ENCODE measurements around the gene UBXN11. TPM values are rescaled to one million over a fixed set of nuclear protein-coding genes. Genes with fewer than 3 reads are reported as not detected.

The UBXN11 gene
- total RNA-seq, 1 donor from 2014 or later, result 12.8 TPM

DNA sequence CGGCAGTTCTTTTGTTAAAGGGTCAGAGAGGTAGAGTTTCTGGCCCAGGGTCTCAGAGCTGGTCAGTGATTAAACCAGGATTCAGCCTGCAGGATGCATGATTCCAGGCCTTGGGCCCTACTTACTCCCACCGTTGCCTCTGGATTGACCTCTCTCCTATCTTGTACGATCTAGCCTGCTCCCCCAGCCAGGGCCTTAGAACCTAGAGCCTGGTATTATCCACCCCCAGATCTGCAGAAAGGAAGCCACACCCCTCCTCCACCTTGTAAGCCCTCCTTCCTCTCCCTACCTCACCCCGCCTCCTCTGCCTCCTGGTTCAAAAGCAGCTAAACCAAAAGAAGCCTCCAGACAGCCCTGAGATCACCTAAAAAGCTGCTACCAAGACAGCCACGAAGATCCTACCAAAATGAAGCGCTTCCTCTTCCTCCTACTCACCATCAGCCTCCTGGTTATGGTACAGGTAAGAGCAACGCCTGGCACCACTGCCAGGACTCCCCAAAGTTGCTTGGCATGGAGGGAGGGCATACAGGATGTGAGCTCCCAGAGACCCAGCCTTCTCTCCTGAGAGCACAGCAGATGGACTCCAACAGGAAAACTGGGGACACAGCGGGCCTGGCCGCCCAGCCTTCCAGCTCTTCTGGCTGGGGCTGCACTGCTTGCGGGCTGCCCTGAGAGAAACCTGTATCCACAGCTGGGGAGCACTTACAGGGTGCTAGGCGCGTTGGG lies 11.3 kb upstream of the UBXN11 start, which contains the start of gene CD52:
CD52 (plus strand) TSS at position 347 of the 726 bp plus-strand sequence; CDS start at position 407, 60 bp downstream.
- peaks cover 3% of the 10 kb centered on the region for H3K36me3 Mint-ChIP-seq (ENCODE audit: low read depth, unreplicated experiment)
- H3K9me3 Mint-ChIP-seq (ENCODE audit: unreplicated experiment), result no peaks in the 10 kb centered on the region
- H3K4me3 Mint-ChIP-seq (ENCODE audit: unreplicated experiment), result no peak within 1 kb of the TSS
- H3K79me2 ChIP-seq (ENCODE audit: insufficient read depth, low read length), result no peaks in the 10 kb centered on the region
- H3K4me2 ChIP-seq (ENCODE audit: low read length), result no peak within 1 kb of the TSS
- no peak within 1 kb of the TSS for H3K27ac Mint-ChIP-seq (ENCODE audit: unreplicated experiment)
- no peak for DNase-seq (ENCODE audit: low read depth)
- H4K20me1 ChIP-seq (ENCODE audit: insufficient read depth, low read length), result no peaks in the 10 kb centered on the region
- H3K9ac ChIP-seq (ENCODE audit: low read length), result no peak within 1 kb of the TSS
- H3K4me1 Mint-ChIP-seq (ENCODE audit: low read depth, unreplicated experiment), result peaks cover 7% of the 10 kb centered on the region
- H2AFZ ChIP-seq (ENCODE audit: low read depth, low read length), result no peak within 1 kb of the TSS
- no peak within 1 kb of the TSS for H3K4me3 ChIP-seq (ENCODE audit: insufficient read depth, low read depth, low read length)
- H3K36me3 ChIP-seq (ENCODE audit: insufficient read depth, low read length), result no peaks in the 10 kb centered on the region
- no peak for FAIRE-seq
- TF ChIP-seq, protein P1, sequence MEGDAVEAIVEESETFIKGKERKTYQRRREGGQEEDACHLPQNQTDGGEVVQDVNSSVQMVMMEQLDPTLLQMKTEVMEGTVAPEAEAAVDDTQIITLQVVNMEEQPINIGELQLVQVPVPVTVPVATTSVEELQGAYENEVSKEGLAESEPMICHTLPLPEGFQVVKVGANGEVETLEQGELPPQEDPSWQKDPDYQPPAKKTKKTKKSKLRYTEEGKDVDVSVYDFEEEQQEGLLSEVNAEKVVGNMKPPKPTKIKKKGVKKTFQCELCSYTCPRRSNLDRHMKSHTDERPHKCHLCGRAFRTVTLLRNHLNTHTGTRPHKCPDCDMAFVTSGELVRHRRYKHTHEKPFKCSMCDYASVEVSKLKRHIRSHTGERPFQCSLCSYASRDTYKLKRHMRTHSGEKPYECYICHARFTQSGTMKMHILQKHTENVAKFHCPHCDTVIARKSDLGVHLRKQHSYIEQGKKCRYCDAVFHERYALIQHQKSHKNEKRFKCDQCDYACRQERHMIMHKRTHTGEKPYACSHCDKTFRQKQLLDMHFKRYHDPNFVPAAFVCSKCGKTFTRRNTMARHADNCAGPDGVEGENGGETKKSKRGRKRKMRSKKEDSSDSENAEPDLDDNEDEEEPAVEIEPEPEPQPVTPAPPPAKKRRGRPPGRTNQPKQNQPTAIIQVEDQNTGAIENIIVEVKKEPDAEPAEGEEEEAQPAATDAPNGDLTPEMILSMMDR (IDR thresholded peaks at IDR 0.05; ENCODE audit: insufficient read depth, low read depth, low read length), result no peak
- no peak for TF ChIP-seq EZH2 (IDR thresholded peaks at IDR 0.05; ENCODE audit: insufficient read depth, low read length)
- no peak within 1 kb of the TSS for H3K27ac ChIP-seq (ENCODE audit: low read depth, low read length)
- H3K9me3 ChIP-seq (ENCODE audit: insufficient read depth, low read depth, low read length), result no peaks in the 10 kb centered on the region
- H3K4me1 ChIP-seq (ENCODE audit: insufficient read depth, low read length), result peaks cover 5% of the 10 kb centered on the region
- H3K27me3 Mint-ChIP-seq (ENCODE audit: low read depth, unreplicated experiment), result peaks cover 16% of the 10 kb centered on the region
- peaks cover 3% of the 10 kb centered on the region for H3K27me3 ChIP-seq (ENCODE audit: insufficient read depth, low read length)

DNA sequence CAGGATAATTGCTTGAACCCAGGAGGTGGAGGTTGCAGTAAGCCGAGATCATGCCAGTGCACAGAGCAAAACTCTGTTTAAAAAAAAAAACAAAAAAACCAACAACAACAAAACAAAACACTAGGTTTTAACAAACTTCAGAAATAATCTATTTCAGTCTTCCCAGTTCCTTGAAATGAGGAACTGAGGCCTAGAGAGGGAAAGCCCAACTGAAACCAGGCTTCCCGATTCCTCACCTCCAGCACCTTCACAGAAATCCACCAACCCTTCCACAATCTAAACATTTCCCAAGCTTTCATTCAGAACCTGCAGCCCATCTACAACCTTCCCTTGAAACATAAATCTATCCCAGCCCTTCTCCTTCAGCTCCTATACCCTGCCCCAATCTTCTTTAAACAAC lies 10.7 kb upstream of the UBXN11 start:
- no peak for DNase-seq (ENCODE audit: low read depth)
- H3K4me3 Mint-ChIP-seq (ENCODE audit: unreplicated experiment), result no peak overlapping the region
- no peak overlapping the region for H3K4me2 ChIP-seq (ENCODE audit: low read length)
- no peaks in the 10 kb centered on the region for H3K9me3 Mint-ChIP-seq (ENCODE audit: unreplicated experiment)
- H3K27me3 Mint-ChIP-seq (ENCODE audit: low read depth, unreplicated experiment), result peaks cover 17% of the 10 kb centered on the region
- H4K20me1 ChIP-seq (ENCODE audit: insufficient read depth, low read length), result no peaks in the 10 kb centered on the region
- no peak overlapping the region for H3K4me3 ChIP-seq (ENCODE audit: insufficient read depth, low read depth, low read length)
- no peak overlapping the region for H3K27ac ChIP-seq (ENCODE audit: low read depth, low read length)
- H3K27me3 ChIP-seq (ENCODE audit: insufficient read depth, low read length), result peaks cover 3% of the 10 kb centered on the region
- FAIRE-seq, result no peak
- no peaks in the 10 kb centered on the region for H3K36me3 ChIP-seq (ENCODE audit: insufficient read depth, low read length)
- TF ChIP-seq, protein P1 (IDR thresholded peaks at IDR 0.05; ENCODE audit: insufficient read depth, low read depth, low read length), result no peak
- TF ChIP-seq EZH2 (IDR thresholded peaks at IDR 0.05; ENCODE audit: insufficient read depth, low read length), result no peak
- no peak overlapping the region for H3K9ac ChIP-seq (ENCODE audit: low read length)
- no peaks in the 10 kb centered on the region for H3K79me2 ChIP-seq (ENCODE audit: insufficient read depth, low read length)
- H3K36me3 Mint-ChIP-seq (ENCODE audit: low read depth, unreplicated experiment), result peaks cover 1% of the 10 kb centered on the region
- no peak overlapping the region for H2AFZ ChIP-seq (ENCODE audit: low read depth, low read length)
- H3K27ac Mint-ChIP-seq (ENCODE audit: unreplicated experiment), result no peak overlapping the region
- no peaks in the 10 kb centered on the region for H3K9me3 ChIP-seq (ENCODE audit: insufficient read depth, low read depth, low read length)
- peaks cover 7% of the 10 kb centered on the region for H3K4me1 Mint-ChIP-seq (ENCODE audit: low read depth, unreplicated experiment)
- H3K4me1 ChIP-seq (ENCODE audit: insufficient read depth, low read length), result peaks cover 5% of the 10 kb centered on the region

Measured in astrocyte (in vitro differentiated cells and primary cell).